Heart left ventricle (tissue), 16 donors: ENCODE data around the gene SLC26A1. TPM values are rescaled to one million over a fixed set of nuclear protein-coding genes. Genes with fewer than 3 reads are reported as not detected.

Experiments
- ATAC-seq, 4 donors: fragments of 200-7000 bp; cut with Tn5 transposase; one replicate each; pipeline ENCODE4 v1.9.1; 2020 to 2022; ENCODE audit warnings: moderate library complexity in 4 of 4, mild to moderate bottlenecking in 3 of 4, moderate number of reproducible peaks in 1 of 4
- DNase-seq, 5 donors: peaks; one replicate each; pipeline ENCODE4 v3.0.0-alpha.2; 2020
- H3K27ac ChIP-seq, 12 donors: fragments of 200-600 bp; sonication (generic) in 4 of 12; one replicate each; pipeline versions ENCODE4 v1.5.0 to v1.8.0; 2016 to 2022; ENCODE audit warnings: mild to moderate bottlenecking in 2 of 12
- H3K27me3 ChIP-seq, 9 donors: fragments of 200-600 bp; sonication (generic) in 2 of 9; one replicate each; pipeline versions ENCODE4 v1.5.1 to v1.8.0; 2016 to 2022; ENCODE audit warnings: mild to moderate bottlenecking in 3 of 9
- H3K36me3 ChIP-seq, 9 donors: fragments of 200-600 bp; sonication (generic) in 2 of 9; one replicate each; pipeline versions ENCODE4 v1.5.0 to v1.8.0; 2018 to 2022; ENCODE audit warnings: mild to moderate bottlenecking in 2 of 9
- H3K4me1 ChIP-seq, 12 donors: fragments of 200-600 bp; sonication (generic) in 4 of 12; one replicate each; pipeline versions ENCODE4 v1.5.0 to v1.8.0; 2016 to 2022; ENCODE audit warnings: mild to moderate bottlenecking in 3 of 12
- H3K4me3 ChIP-seq, 12 donors: fragments of 200-600 bp; sonication (generic) in 4 of 12; one replicate each; pipeline versions ENCODE4 v1.5.0 to v1.8.0; 2017 to 2022; ENCODE audit warnings: mild to moderate bottlenecking in 9 of 12, moderate library complexity in 4 of 12
- H3K9me3 ChIP-seq, 12 donors: fragments of 200-600 bp; sonication (generic) in 4 of 12; one replicate each; pipeline versions ENCODE4 v1.5.0 to v1.8.0; 2016 to 2022; ENCODE audit warnings: mild to moderate bottlenecking in 1 of 12
- CTCF ChIP-seq, 12 donors: fragments of 200-600 bp; sonication (generic) in 4 of 12; IDR thresholded peaks; one replicate each; pipeline versions ENCODE4 v1.5.0 to v1.8.0; 2018 to 2022; ENCODE audit warnings: antibody characterized with exemption in 12 of 12, mild to moderate bottlenecking in 5 of 12
- POLR2A ChIP-seq, 2 donors: fragments of 450-650 bp; IDR thresholded peaks; one replicate each; pipeline ENCODE4 v1.6.1; 2017; ENCODE audit warnings: antibody characterized with exemption in 2 of 2, mild to moderate bottlenecking in 2 of 2, moderate library complexity in 2 of 2
- WGBS, 4 donors: extraction: QIAGEN DNeasy Blood & Tissue Kit in 2 of 4; methylation state at CpG; one replicate each; pipeline versions ENCODE4 v1.1.5 to v1.1.7; 2013 to 2018; 5-methylcytosine and 5-hydroxymethylcytosine counted together
- intact Hi-C, 10 donors: fragments of 100-400 bp; cut with DNase I; formaldehyde crosslinking; loops; one replicate each; pipeline versions ENCODE4 v1.11.1 to v1.14.2; 2022
- polyA plus RNA-seq, 2 donors: library from polyadenylated mRNA; stranded (reverse); fragments of 200-250 nt; gene quantifications; one replicate each; pipeline ENCODE4 v1.2.3, GENCODE V29; 2013
- total RNA-seq, 9 donors: library from RNA; depleted of rRNA in 2 of 9; stranded (reverse); fragments of >200 nt in 2 of 9; fragmentation: NEBNext Ultra II Directional in 3 of 9; extraction: Animal tissue kit (Norgen Biotek cat#: 25700) in 3 of 9; gene quantifications; one replicate each; pipeline versions ENCODE4 v1.1.0 to v1.2.4, GENCODE V29; 2016 to 2023
- donor health status: ischemic (EF 13 %, LVEDD 7.1; RV severe dilation, severe dysfunction).
- donor health status: healthy with polysubstance abuse.
- donor health status: DM: no; HTN: yes; CAD: no.
- donor health status: DM: no; HTN: no; CAD: no.
- donor health status: ischemic (EF 25% LVEDD 6.9; RV normal size, moderate dysfunction).
- donor health status: ischemic (EF 25% LVEDD 5.7; RV mildly dilated, moderate dysfunction).
- donor health status: healthy.
- donor health status: DM: yes; HTN: yes; CAD: no.
- donor health status: ischemic (EF 35%, LVEDD 5.7; RV mildly dilated, moderate dysfunction).
- donor health status: nonischemic (EF 11% LVEDD 7.7; RV severe dilation, severe dysfunction).
- donor health status: DM: yes; HTN: yes; CAD: no.
- donor health status: PGD.
- donor health status: ischemic (EF 29% LVEDD 5.4; RV normal size, mild dysfunction).
- donor health status: nonischemic (EF 23%, LVEDD 6.1; RV moderate dilation, normal function).

Gene SLC26A1
- total and polyA plus RNA-seq, 11 donors = 0.03 to 0.27 (median 0.25) TPM; not detected in 5

DNA sequence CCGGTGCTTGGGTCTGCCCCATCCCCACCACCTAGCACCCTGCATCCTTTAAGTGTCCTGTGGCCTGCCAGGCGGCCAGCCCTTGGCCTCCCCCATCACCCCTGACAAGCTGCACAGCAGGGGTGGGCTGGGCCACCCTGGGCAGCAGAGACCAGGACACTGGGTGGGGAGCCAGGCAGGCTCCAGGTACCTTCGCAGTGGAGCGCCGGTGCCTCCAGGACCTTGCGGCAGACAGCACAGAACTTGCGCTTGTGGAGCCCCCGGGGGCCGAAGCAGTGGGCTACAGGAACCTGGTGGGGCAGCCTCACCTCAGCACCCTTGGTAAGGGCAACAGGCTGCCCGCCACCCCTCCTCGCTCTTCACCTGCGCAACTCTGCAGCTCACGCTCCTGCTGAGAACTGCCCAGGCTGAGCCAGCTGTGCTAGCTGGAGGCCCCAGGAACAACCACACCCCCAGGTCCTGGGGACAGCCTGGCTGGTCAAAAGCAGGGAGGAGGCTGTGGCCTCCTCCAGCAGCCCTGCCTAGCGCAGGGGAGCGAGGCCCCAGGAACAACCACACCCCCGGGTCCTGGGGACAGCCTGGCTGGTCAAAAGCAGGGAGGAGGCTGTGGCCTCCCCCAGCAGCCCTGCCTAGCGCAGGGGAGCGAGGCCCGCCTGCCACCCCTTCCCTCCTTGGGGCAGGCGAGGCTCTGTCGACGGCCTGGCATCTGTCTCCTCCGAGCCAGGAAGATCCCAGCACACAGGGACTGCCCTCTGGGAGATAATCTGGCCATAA lies 24.4 kb downstream of the SLC26A1 start:
- Histone ChIP-seq H3K4me3 (no peak overlapping the region), H3K27me3 (peaks cover 0 to 13% (median 0%) of the 10 kb centered on the region in 9 donors), H3K27ac (no peak overlapping the region), H3K9me3 (no peaks in the 10 kb centered on the region), H3K36me3 (peaks cover 0 to 30% (median 3%) of the 10 kb centered on the region in 9 donors), H3K4me1 (peaks cover 7 to 36% (median 18%) of the 10 kb centered on the region in 12 donors)
- ATAC-seq = no peak
- DNase-seq = peak in 1 of 5 donors; percentile 62
- 84 to 90% (median 86%) methylated on average over 9 to 23 of the region's 23 CpGs for WGBS, 4 donors
- TF ChIP-seq CTCF (IDR thresholded peaks at IDR 0.05) (no peak), POLR2A (IDR thresholded peaks at IDR 0.05) (no peak)
- intact Hi-C loops = no loop called here

DNA sequence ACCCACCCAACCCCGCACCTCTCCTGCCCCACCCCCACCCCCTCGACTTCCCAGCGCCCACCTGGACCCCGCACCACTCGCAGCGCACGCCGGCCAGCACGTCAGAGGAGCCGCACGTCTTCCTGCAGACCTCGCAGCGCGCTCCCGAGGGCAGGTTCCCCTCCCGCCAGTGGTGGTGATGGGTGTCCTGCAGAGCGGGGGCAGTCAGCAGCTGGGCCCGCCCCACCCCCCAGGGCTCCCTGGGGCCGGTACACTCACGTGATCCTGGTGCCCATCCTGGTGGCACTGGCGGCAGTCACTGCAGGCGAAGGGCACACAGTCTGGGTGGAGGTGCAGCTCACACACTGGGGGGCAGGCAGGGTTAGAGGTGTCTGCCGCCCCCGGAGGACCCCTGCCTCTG lies 25.0 kb downstream of the SLC26A1 start:
- Histone ChIP-seq H3K27ac (no peak overlapping the region), H3K4me3 (no peak overlapping the region), H3K4me1 (peaks cover 6 to 33% (median 17%) of the 10 kb centered on the region in 12 donors), H3K27me3 (peaks cover 0 to 13% (median 0%) of the 10 kb centered on the region in 9 donors), H3K9me3 (no peaks in the 10 kb centered on the region), H3K36me3 (peaks cover 0 to 36% (median 3%) of the 10 kb centered on the region in 9 donors)
- no peak for TF ChIP-seq POLR2A (IDR thresholded peaks at IDR 0.05)
- no peak for TF ChIP-seq CTCF (IDR thresholded peaks at IDR 0.05)
- ATAC-seq (no peak), DNase-seq (peak in 1 of 5 donors; percentile 56)
- WGBS, 4 donors = 26 to 47% (median 30%) methylated on average over 3 to 24 of the region's 24 CpGs
- intact Hi-C loops = no loop called here

DNA sequence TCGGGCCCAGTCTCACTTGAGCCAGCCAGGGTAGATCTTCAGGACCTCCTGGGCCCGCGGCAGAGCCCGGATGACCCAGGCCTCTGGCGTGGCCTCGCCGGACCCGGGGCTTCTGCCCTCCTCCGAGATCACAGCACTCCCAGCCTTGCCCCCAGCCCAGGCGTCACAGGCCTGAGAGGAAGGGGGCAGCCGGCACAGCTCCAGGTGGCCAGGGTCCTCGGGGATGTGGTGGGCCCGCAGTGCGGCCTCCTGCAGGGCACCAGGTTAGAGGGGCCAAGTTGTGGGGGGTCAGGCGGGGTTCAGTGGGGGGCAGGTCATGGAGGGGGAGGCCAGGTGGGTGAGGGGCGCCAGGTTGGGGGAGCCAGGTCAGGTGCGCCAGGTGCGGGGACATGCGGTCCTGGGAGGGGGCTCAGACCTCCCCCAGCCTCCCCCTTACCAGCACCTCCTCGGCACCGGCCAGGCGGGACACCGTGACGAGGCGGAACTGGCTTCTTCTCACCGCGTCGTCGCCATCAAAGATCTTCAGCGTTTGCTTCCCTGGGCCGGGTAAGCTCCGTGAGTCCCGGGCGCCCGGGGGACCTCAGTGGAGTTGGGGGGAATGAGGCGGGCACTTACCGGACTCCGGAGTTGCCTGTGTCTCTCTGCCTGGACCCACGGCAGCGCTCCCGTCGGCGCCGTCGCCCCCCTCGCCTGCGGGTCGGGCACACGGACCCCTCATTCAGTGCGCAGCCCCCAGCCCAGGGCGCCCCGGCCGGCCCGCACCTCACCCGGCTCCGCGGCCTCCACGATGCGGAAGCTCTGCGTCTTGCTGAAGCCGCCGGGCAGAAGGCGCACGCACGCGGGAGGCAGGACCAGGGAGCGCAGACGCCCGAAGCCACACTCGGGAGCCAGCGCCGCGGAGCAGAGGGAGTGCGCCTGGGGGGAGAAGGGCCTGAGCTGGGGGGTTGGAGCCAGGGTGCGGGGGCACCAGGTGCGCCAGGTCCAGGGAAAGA lies 25.8 kb downstream of the SLC26A1 start:
- H3K27ac ChIP-seq = no peak overlapping the region
- H3K36me3 ChIP-seq = peaks cover 0 to 43% (median 4%) of the 10 kb centered on the region in 9 donors
- TF ChIP-seq CTCF (IDR thresholded peaks at IDR 0.05) (no peak), POLR2A (IDR thresholded peaks at IDR 0.05) (no peak)
- ATAC-seq = no peak
- peaks cover 0 to 13% (median 0%) of the 10 kb centered on the region in 9 donors for H3K27me3 ChIP-seq
- 30 to 79% (median 53%) methylated on average over 25 to 76 of the region's 76 CpGs for WGBS, 4 donors
- DNase-seq = peak in 3 of 5 donors; percentile 19 to 62 (median 35)
- peak overlapping the region in 1 of 12 donors; percentile 18 for H3K4me3 ChIP-seq
- intact Hi-C loops = no loop called here
- peaks cover 1 to 27% (median 12%) of the 10 kb centered on the region in 12 donors for H3K4me1 ChIP-seq
- no peaks in the 10 kb centered on the region for H3K9me3 ChIP-seq
